ENCODE measurements around the gene MCOLN2. TPM values are rescaled to one million over a fixed set of nuclear protein-coding genes. Genes with fewer than 3 reads are reported as not detected.

Gene MCOLN2
- total and polyA plus RNA-seq, 2 of the 4 experiments (the other 2 are of a cell fraction): 0.43 to 0.54 TPM

DNA sequence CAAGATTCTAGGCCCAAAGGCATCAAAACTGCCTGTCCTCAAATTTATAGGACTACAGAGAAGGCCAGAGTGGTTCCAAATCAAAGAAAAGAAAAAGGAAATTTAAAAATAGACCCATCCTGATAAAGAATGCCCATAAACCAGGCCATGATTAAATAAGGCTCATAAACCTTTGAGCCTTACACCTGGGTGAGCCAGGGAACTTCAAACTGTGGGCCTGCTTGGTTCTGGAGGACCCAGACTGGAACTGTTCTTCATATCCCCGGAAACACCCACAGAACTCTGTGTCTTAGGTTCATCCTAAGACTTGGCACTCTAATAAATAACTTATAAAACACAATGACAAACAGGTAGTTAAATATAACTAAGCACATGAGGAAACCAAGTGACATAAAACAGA is 28.8 kb downstream of the MCOLN2 start:
- dilution Hi-C loops (cut with HindIII; ENCODE audit: low sequenced_read_pairs, unreplicated experiment) (no loop called here), in situ Hi-C loops (cut with MboI; ENCODE audit: low sequenced_read_pairs) (no loop called here), intact Hi-C loops (cut with micrococcal nuclease) (no loop called here)
- Histone ChIP-seq H3K27me3 (ENCODE audit: control insufficient read depth, insufficient read depth, low read length) (no peaks in the 10 kb centered on the region; the same call in 1 of the 2 replicates), H3K14ac (replicated peaks; ENCODE audit: low read depth, low read length) (no peak overlapping the region), H2AK9ac (replicated peaks; ENCODE audit: low read depth, low read length, poor library complexity) (no peak overlapping the region), H3K36me3 (ENCODE audit: control insufficient read depth, insufficient read depth, low read length) (no peaks in the 10 kb centered on the region), H2AFZ (replicated peaks; ENCODE audit: low read length, poor library complexity) (no peak overlapping the region), H2BK15ac (ENCODE audit: low read depth, low read length) (no peak overlapping the region), H3K9ac (ENCODE audit: low read depth, low read length) (no peak overlapping the region), H2BK120ac (ENCODE audit: low read depth, low read length) (no peak overlapping the region), H2AK5ac (ENCODE audit: low read depth, low read length) (no peak overlapping the region), H3K23ac (ENCODE audit: low read depth, low read length) (no peak overlapping the region), H3K79me1 (ENCODE audit: low read depth in 1 of 2, low read length in 2 of 2) (no peaks in the 10 kb centered on the region), H2BK20ac (ENCODE audit: low read depth, low read length) (no peak overlapping the region), H3K4me1 (ENCODE audit: control insufficient read depth, insufficient read depth, low read length) (no peaks in the 10 kb centered on the region), H4K20me1 (ENCODE audit: insufficient read depth, low read length) (no peaks in the 10 kb centered on the region), H3K4me3 (ENCODE audit: insufficient read depth, low read depth, low read length) (no peak overlapping the region), H3K27ac (ENCODE audit: insufficient read depth, low read length) (no peak overlapping the region), H3K4me2 (ENCODE audit: low read depth, low read length) (no peak overlapping the region), H4K5ac (ENCODE audit: low read depth, low read length) (no peak overlapping the region), H3K4ac (ENCODE audit: low read depth, low read length) (no peak overlapping the region), H2BK5ac (ENCODE audit: low read depth, low read length, poor library complexity, severe bottlenecking) (no peak overlapping the region), H4K8ac (ENCODE audit: low read depth in 2 of 2, low read length in 2 of 2) (no peak overlapping the region), H3K9me1 (ENCODE audit: insufficient read depth, low read length) (no peaks in the 10 kb centered on the region), H3K18ac (ENCODE audit: low read depth, low read length) (no peak overlapping the region), H4K91ac (ENCODE audit: insufficient read depth, low read depth, low read length) (no peak overlapping the region), H3K56ac (ENCODE audit: extremely low read depth, insufficient read depth, low read length) (no peak overlapping the region), H3K9me3 (ENCODE audit: control insufficient read depth, insufficient read depth, low read length) (no peaks in the 10 kb centered on the region)
- ATAC-seq (ENCODE audit: low read depth): no peak
- CTCF ChIA-PET: no interaction called here
- no TSS peak for BruUV-seq (replicated peaks)
- WGBS, 2 experiments (ENCODE audit: extremely low coverage in 2 of 2, insufficient read length in 1 of 2): no CpG with 5 or more reads among the region's 1 CpG
- POLR2A ChIA-PET (ENCODE audit: unreplicated experiment): no interaction called here
- TF ChIP-seq RCOR1 (IDR thresholded peaks at IDR 0.05; ENCODE audit: insufficient replicate concordance, low read length): no peak
- no peak for TF ChIP-seq RAD21 (IDR thresholded peaks at IDR 0.05; ENCODE audit: low read length)
- TF ChIP-seq RFX5 (IDR thresholded peaks at IDR 0.05; ENCODE audit: low read depth, low read length): no peak
- no peak for TF ChIP-seq CTCF (conservative IDR thresholded peaks at IDR 0.05; ENCODE audit: low read depth, low read length)
- TF ChIP-seq USF2 (IDR thresholded peaks at IDR 0.05; ENCODE audit: low read depth, low read length): no peak
- no peak for TF ChIP-seq MAZ (IDR thresholded peaks at IDR 0.05; ENCODE audit: borderline replicate concordance, low read depth, low read length)
- TF ChIP-seq FOS (IDR thresholded peaks at IDR 0.05; ENCODE audit: low read depth, low read length): no peak
- TF ChIP-seq POLR2A (IDR thresholded peaks at IDR 0.05; ENCODE audit: low read depth, low read length): no peak
- TF ChIP-seq CHD1 (IDR thresholded peaks at IDR 0.05; ENCODE audit: low read depth, low read length): no peak
- no peak for DNase-seq

All from IMR-90 (cell line).